ENCODE data around the gene SETD7.

DNA sequence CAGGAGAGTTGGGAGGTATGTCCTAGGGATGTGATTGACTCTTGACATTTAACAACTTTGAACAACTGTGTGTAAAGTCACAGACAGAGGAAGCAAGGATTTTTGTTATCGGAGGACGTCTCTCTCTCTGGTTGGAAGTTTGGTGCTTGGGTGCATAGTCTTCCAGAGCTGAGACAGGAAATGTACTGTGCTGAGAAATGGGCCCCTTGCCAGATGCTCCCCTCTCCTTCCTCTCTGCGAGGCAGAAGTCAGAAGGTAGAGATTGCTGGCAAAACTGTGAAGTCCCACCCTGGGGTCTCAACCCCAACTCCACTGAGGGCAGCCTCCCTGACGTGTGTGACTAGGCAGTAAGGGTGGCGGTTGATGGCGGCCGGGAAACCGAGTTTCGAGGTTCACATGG, 49.2 kb downstream of the SETD7 start:
- TF ChIP-seq, protein P1, sequence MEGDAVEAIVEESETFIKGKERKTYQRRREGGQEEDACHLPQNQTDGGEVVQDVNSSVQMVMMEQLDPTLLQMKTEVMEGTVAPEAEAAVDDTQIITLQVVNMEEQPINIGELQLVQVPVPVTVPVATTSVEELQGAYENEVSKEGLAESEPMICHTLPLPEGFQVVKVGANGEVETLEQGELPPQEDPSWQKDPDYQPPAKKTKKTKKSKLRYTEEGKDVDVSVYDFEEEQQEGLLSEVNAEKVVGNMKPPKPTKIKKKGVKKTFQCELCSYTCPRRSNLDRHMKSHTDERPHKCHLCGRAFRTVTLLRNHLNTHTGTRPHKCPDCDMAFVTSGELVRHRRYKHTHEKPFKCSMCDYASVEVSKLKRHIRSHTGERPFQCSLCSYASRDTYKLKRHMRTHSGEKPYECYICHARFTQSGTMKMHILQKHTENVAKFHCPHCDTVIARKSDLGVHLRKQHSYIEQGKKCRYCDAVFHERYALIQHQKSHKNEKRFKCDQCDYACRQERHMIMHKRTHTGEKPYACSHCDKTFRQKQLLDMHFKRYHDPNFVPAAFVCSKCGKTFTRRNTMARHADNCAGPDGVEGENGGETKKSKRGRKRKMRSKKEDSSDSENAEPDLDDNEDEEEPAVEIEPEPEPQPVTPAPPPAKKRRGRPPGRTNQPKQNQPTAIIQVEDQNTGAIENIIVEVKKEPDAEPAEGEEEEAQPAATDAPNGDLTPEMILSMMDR (conservative IDR thresholded peaks at IDR 0.05): no peak
- TF ChIP-seq ZFX (IDR thresholded peaks at IDR 0.05): no peak

Data from C4-2B (cell line).